Loucy (cell line): ENCODE measurements around the gene CRABP2.

Experiments
- H2AFZ ChIP-seq: fragments of 200-600 bp; sonication (generic); 2 replicates; pipeline ENCODE4 v1.6.0; 2016; ENCODE audit warnings: antibody characterized with exemption, mild to moderate bottlenecking, low read length, moderate library complexity
- H3F3A ChIP-seq: fragments of 200-600 bp; 2 replicates; pipeline ENCODE4 v1.6.0; 2016; ENCODE audit warnings: antibody characterized with exemption, low read depth, mild to moderate bottlenecking
- H3K27me3 ChIP-seq: fragments of 200-600 bp; sonication (generic); 2 replicates; pipeline ENCODE4 v1.6.1; 2014; ENCODE audit warnings: low read length, mild to moderate bottlenecking; ENCODE audit not compliant: insufficient read depth, poor library complexity, severe bottlenecking
- H3K36me3 ChIP-seq: fragments of 200-600 bp; sonication (generic); 2 replicates; pipeline ENCODE4 v1.6.1; 2016; ENCODE audit warnings: low read length; ENCODE audit not compliant: insufficient read depth
- H3K4me1 ChIP-seq: fragments of 200-600 bp; sonication (generic); 2 replicates; pipeline ENCODE4 v1.5.1; 2014; ENCODE audit warnings: low read length, mild to moderate bottlenecking; ENCODE audit not compliant: insufficient read depth, poor library complexity, severe bottlenecking
- H3K4me2 ChIP-seq: fragments of 200-600 bp; sonication (generic); 2 replicates; pipeline ENCODE4 v1.6.0; 2014; ENCODE audit warnings: antibody characterized with exemption, low read length, low read depth, mild to moderate bottlenecking; ENCODE audit not compliant: poor library complexity, severe bottlenecking
- H3K4me3 ChIP-seq: fragments of 200-600 bp; sonication (generic); 2 replicates; pipeline ENCODE4 v1.5.1; 2014; ENCODE audit warnings: low read length, mild to moderate bottlenecking, mixed read lengths; ENCODE audit not compliant: poor library complexity, severe bottlenecking
- H3K79me2 ChIP-seq: fragments of 200-600 bp; sonication (generic); 2 replicates; pipeline ENCODE4 v1.6.1; 2014; ENCODE audit warnings: low read length; ENCODE audit not compliant: insufficient read depth
- H3K9ac ChIP-seq: fragments of 200-600 bp; sonication (generic); 2 replicates; pipeline ENCODE4 v1.6.0; 2014; ENCODE audit warnings: mild to moderate bottlenecking, low read depth, low read length, moderate library complexity; ENCODE audit not compliant: poor library complexity, severe bottlenecking
- H3K9me2 ChIP-seq: fragments of 200-600 bp; sonication (generic); replicated peaks from 2 replicates; pipeline ENCODE4 v1.6.1; 2016; ENCODE audit warnings: low read depth, low read length, mixed read lengths
- H3K9me3 ChIP-seq: fragments of 200-600 bp; sonication (generic); 2 replicates; pipeline ENCODE4 v1.6.1; 2014; ENCODE audit warnings: mild to moderate bottlenecking, antibody characterized with exemption, low read length, low read depth; ENCODE audit not compliant: insufficient read depth
- H4K20me1 ChIP-seq: fragments of 200-600 bp; sonication (generic); 2 replicates; pipeline ENCODE4 v1.6.0; 2014; ENCODE audit warnings: antibody characterized with exemption, low read length, mild to moderate bottlenecking; ENCODE audit not compliant: insufficient read depth, poor library complexity, severe bottlenecking
- EZH2phosphoT487 ChIP-seq: fragments of 200-600 bp; IDR thresholded peaks from 2 replicates; pipeline ENCODE4 v1.6.1; 2018; ENCODE audit warnings: antibody characterized with exemption, mild to moderate bottlenecking, moderate library complexity, borderline replicate concordance
- TF ChIP-seq, protein P1 (sequence below): fragments of 200-600 bp; sonication (generic); conservative IDR thresholded peaks from 2 replicates; pipeline ENCODE4 v1.5.1; 2014; ENCODE audit warnings: mild to moderate bottlenecking, antibody characterized with exemption, low read length

The CRABP2 gene

DNA sequence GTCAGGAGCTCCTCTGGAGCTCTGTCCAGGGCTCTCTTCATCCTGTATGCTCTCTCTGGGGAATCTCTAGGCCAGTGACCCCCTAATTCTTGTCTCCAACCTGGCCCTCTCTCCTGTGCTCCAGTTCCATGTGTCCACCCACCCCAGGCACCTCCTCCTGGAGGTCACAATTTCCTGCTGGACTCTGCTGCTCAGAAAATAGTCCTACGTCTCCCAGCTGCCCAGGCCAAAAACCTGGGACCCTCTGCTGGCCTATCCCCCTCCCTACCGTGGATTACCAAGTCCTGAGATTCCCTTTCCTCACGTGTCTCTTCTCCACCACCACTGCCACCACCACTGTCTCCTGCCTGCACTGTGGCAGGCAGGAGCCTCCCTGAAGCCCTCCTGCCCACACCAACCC is 39.8 kb downstream of the CRABP2 start:
- no peak overlapping the region for H3K4me2 ChIP-seq
- H3K9me2 ChIP-seq: no peaks in the 10 kb centered on the region
- H3F3A ChIP-seq: peaks cover under 1% of the 10 kb centered on the region; the same call in 1 of the 2 replicates
- no peaks in the 10 kb centered on the region for H3K9me3 ChIP-seq
- no peak overlapping the region for H3K4me3 ChIP-seq
- no peaks in the 10 kb centered on the region for H3K27me3 ChIP-seq
- peaks cover 7% of the 10 kb centered on the region; the same call in 1 of the 2 replicates for H3K79me2 ChIP-seq
- no peaks in the 10 kb centered on the region for H3K36me3 ChIP-seq
- no peaks in the 10 kb centered on the region for H4K20me1 ChIP-seq
- TF ChIP-seq, protein P1, sequence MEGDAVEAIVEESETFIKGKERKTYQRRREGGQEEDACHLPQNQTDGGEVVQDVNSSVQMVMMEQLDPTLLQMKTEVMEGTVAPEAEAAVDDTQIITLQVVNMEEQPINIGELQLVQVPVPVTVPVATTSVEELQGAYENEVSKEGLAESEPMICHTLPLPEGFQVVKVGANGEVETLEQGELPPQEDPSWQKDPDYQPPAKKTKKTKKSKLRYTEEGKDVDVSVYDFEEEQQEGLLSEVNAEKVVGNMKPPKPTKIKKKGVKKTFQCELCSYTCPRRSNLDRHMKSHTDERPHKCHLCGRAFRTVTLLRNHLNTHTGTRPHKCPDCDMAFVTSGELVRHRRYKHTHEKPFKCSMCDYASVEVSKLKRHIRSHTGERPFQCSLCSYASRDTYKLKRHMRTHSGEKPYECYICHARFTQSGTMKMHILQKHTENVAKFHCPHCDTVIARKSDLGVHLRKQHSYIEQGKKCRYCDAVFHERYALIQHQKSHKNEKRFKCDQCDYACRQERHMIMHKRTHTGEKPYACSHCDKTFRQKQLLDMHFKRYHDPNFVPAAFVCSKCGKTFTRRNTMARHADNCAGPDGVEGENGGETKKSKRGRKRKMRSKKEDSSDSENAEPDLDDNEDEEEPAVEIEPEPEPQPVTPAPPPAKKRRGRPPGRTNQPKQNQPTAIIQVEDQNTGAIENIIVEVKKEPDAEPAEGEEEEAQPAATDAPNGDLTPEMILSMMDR: no peak
- no peak for TF ChIP-seq EZH2phosphoT487
- no peak overlapping the region for H3K9ac ChIP-seq
- peaks cover 26% of the 10 kb centered on the region for H3K4me1 ChIP-seq
- no peak overlapping the region for H2AFZ ChIP-seq

DNA sequence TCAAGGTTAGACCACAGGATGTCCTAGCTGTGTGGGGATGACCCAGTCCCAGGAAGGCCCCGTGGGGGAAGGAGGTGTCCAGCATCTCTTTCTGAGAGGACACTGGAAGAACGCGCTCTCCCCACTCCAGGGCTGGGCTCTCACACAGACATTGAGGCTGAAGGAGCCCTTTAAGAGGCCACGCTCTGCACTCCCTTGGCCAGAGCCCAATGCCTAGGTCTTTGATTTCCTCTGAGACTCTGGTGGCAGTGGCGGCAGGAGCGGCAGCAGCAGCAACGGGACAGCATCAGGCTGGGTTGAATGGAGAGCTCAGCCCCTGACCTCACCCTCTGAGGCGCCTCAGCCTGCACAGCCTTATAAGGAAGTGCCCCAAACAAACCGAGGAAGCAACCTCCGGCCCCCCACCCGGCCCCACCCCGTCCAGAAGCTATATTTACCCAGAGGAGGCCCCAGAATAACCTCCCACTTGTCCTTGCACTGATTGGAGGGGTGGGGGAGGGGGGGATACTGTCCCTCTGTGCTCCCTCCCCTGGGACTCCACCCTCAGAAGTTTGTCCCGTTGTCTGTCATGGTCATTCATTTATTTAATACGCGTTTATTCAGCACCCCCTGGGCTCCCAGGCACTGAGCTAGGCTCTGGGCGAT is 40.5 kb downstream of the CRABP2 start:
- peaks cover 30% of the 10 kb centered on the region for H3K4me1 ChIP-seq
- no peaks in the 10 kb centered on the region for H4K20me1 ChIP-seq
- H3K4me3 ChIP-seq: no peak overlapping the region
- H3K9me2 ChIP-seq: no peaks in the 10 kb centered on the region
- no peak overlapping the region for H3K9ac ChIP-seq
- H3K79me2 ChIP-seq: peaks cover 11% of the 10 kb centered on the region; the same call in 1 of the 2 replicates
- H3K9me3 ChIP-seq: no peaks in the 10 kb centered on the region
- H2AFZ ChIP-seq: no peak overlapping the region
- no peaks in the 10 kb centered on the region for H3K27me3 ChIP-seq
- TF ChIP-seq EZH2phosphoT487: no peak
- TF ChIP-seq, protein P1: no peak
- H3K4me2 ChIP-seq: no peak overlapping the region
- no peaks in the 10 kb centered on the region for H3K36me3 ChIP-seq
- peaks cover 2% of the 10 kb centered on the region; the same call in 1 of the 2 replicates for H3F3A ChIP-seq

DNA sequence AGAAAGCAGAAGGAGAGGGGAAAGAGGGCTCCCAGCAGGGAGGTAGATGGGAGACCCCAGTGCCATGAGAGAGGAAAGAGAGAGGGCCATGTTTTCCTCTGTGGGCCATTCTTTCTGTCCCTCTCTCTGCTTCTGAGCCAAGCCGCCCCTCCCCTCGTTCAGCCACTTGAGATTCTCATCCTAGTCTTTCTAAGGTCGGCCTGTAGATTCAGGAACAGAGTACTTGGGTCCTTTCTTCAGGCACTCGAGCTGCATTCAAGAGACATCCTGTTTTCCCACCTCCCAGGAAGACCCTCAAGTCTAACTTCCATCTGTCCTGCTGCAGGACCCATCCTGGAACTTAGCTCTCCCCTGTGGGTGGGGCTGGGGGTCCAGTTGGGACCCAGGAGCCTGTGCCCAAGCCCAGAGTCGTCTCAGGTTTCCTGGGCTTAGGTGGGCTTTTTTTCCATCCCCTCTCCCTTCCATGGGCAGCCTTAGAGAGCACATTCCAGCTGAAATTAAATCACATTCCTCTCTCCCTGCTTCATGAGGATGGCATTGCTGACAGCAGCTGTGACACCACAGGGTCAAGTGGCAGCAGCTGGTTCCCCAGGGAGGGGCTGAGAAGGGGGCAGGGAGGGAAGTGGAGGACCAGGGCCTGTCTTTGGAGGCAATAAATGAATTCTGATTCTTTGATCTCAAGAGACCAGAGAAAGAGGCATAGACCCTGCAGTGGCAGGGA is 41.2 kb downstream of the CRABP2 start:
- Histone ChIP-seq H3K4me3 (no peak overlapping the region), H3K9ac (no peak overlapping the region), H3K9me3 (no peaks in the 10 kb centered on the region), H2AFZ (no peak overlapping the region), H3K9me2 (no peaks in the 10 kb centered on the region), H3K27me3 (no peaks in the 10 kb centered on the region), H3K4me1 (peaks cover 36% of the 10 kb centered on the region), H3K4me2 (no peak overlapping the region), H3K36me3 (no peaks in the 10 kb centered on the region), H4K20me1 (no peaks in the 10 kb centered on the region), H3F3A (peaks cover 2% of the 10 kb centered on the region; the same call in 1 of the 2 replicates), H3K79me2 (peaks cover 17% of the 10 kb centered on the region; the same call in 1 of the 2 replicates)
- TF ChIP-seq, protein P1: no peak
- no peak for TF ChIP-seq EZH2phosphoT487
